CD8-positive, alpha-beta memory T cell (primary cell): ENCODE data around the gene WDR45. TPM values are rescaled to one million over a fixed set of nuclear protein-coding genes. Genes with fewer than 3 reads are reported as not detected.
A peak's percentile ranks its signal among the peaks of the same experiment; 100 is the strongest.

Experiments used
- CTCF ChIA-PET: fragments of 350-600 bp; sonication (Branson Sonifier 250); formaldehyde crosslinking; loops from one replicate; lab custom pipeline; 2021; ENCODE audit warnings: antibody characterized with exemption; lab: Charles Lee
- POLR2A ChIA-PET: fragments of 350-600 bp; sonication (Branson Sonifier 250); formaldehyde crosslinking; loops from one replicate; lab custom pipeline; 2021; ENCODE audit warnings: antibody characterized with exemption; lab: Charles Lee
- DNase-seq, 5 donors: peaks; one replicate each; pipeline versions ENCODE4 v3.0.0 to v3.0.0-alpha.2; 2020 to 2022; ENCODE audit warnings: mixed read lengths in 1 of 5
- H3K27ac ChIP-seq: one replicate; pipeline ENCODE4 v1.7.0; 2013; ENCODE audit warnings: low read depth, mild to moderate bottlenecking, low read length, moderate library complexity
- H3K27me3 ChIP-seq: 2 replicates; pipeline ENCODE4 v1.7.0; 2013; ENCODE audit warnings: low read length, mild to moderate bottlenecking; ENCODE audit not compliant: insufficient read depth, poor library complexity, severe bottlenecking
- H3K36me3 ChIP-seq: 2 replicates; pipeline ENCODE4 v1.7.0; 2013; ENCODE audit warnings: mild to moderate bottlenecking, low read length, moderate library complexity; ENCODE audit not compliant: insufficient read depth
- H3K4me1 ChIP-seq: 2 replicates; pipeline ENCODE4 v1.7.0; 2013; ENCODE audit warnings: mild to moderate bottlenecking, low read length, moderate library complexity; ENCODE audit not compliant: insufficient read depth
- H3K4me3 ChIP-seq: 2 replicates; pipeline ENCODE4 v1.7.0; 2013; ENCODE audit warnings: mild to moderate bottlenecking, low read length
- H3K9me3 ChIP-seq: 2 replicates; pipeline ENCODE4 v1.7.0; 2013; ENCODE audit warnings: mild to moderate bottlenecking, low read length
- H3K27ac Mint-ChIP-seq, 8 donors: one replicate each; pipeline ENCODE4 v1.8.0; 2020 to 2021; ENCODE audit warnings: mixed read lengths in 8 of 8, mild to moderate bottlenecking in 6 of 8, inconsistent platforms in 3 of 8, moderate library complexity in 3 of 8
- H3K27me3 Mint-ChIP-seq, 2 donors: one replicate each; pipeline ENCODE4 v1.8.0; 2020 to 2021; ENCODE audit warnings: mixed read lengths in 2 of 2, mild to moderate bottlenecking in 1 of 2, moderate library complexity in 1 of 2
- H3K36me3 Mint-ChIP-seq, 3 donors: one replicate each; pipeline ENCODE4 v1.8.0; 2020 to 2021; ENCODE audit warnings: mixed read lengths in 3 of 3, inconsistent platforms in 1 of 3, mild to moderate bottlenecking in 1 of 3
- H3K4me1 Mint-ChIP-seq, 3 donors: one replicate each; pipeline ENCODE4 v1.8.0; 2020 to 2021; ENCODE audit warnings: mixed read lengths in 3 of 3, inconsistent platforms in 1 of 3, mild to moderate bottlenecking in 1 of 3
- H3K4me3 Mint-ChIP-seq, 7 donors: one replicate each; pipeline ENCODE4 v1.8.0; 2020 to 2021; ENCODE audit warnings: mixed read lengths in 7 of 7, mild to moderate bottlenecking in 6 of 7, moderate library complexity in 4 of 7, inconsistent platforms in 2 of 7
- H3K9me3 Mint-ChIP-seq, 5 donors: one replicate each; pipeline ENCODE4 v1.8.0; 2020 to 2022; ENCODE audit warnings: mixed read lengths in 5 of 5, mild to moderate bottlenecking in 3 of 5, moderate library complexity in 2 of 5, inconsistent platforms in 1 of 5
- polyA plus RNA-seq: library from polyadenylated mRNA; unstranded; fragments of 300-500 nt; fragmentation: Illumina TruSeq; gene quantifications from one replicate; pipeline ENCODE4 v1.2.3, GENCODE V29; 2021
- total RNA-seq, 2 experiments: library from RNA; stranded (reverse); gene quantifications; one replicate each; pipeline ENCODE4 v1.2.3, GENCODE V29; 2021

Gene WDR45
- total and polyA plus RNA-seq, 3 experiments from 2014 or later, result 41.4 to 56.9 (median 46.2) TPM

- Histone ChIP-seq H3K36me3 (peaks cover 3% of the 10 kb centered on the region), H3K27me3 (no peaks in the 10 kb centered on the region), H3K27ac (no peak overlapping the region), H3K9me3 (no peaks in the 10 kb centered on the region), H3K4me3 (no peak overlapping the region), H3K4me1 (peaks cover 16% of the 10 kb centered on the region)
- Mint-ChIP-seq H3K27ac (peak overlapping the region in 2 of 8 donors; percentile 11 to 36), H3K27me3 (no peaks in the 10 kb centered on the region), H3K4me1 (peaks cover 20 to 28% (median 21%) of the 10 kb centered on the region in 3 donors), H3K36me3 (peaks cover 1 to 66% (median 5%) of the 10 kb centered on the region in 3 donors), H3K9me3 (no peaks in the 10 kb centered on the region), H3K4me3 (peak overlapping the region in 2 of 7 donors; percentile 42 to 84)
- POLR2A ChIA-PET, result no interaction called here
- no peak for DNase-seq
- CTCF ChIA-PET, result no interaction called here
Measured at GRCh38 chrX:49116076-49116475, 36.4 kb upstream of the WDR45 start.

- H3K4me3 Mint-ChIP-seq, result peak overlapping the region in 1 of 7 donors; percentile 50
- H3K4me1 Mint-ChIP-seq, result peaks cover 5 to 11% (median 9%) of the 10 kb centered on the region in 3 donors
- Histone ChIP-seq H3K4me1 (peaks cover 7% of the 10 kb centered on the region), H3K27me3 (no peaks in the 10 kb centered on the region), H3K9me3 (no peaks in the 10 kb centered on the region), H3K36me3 (peaks cover 3% of the 10 kb centered on the region), H3K4me3 (no peak overlapping the region), H3K27ac (no peak overlapping the region)
- ChIA-PET CTCF (no interaction called here), POLR2A (no interaction called here)
- peaks cover 2 to 59% (median 5%) of the 10 kb centered on the region in 3 donors for H3K36me3 Mint-ChIP-seq
- no peak for DNase-seq
- H3K9me3 Mint-ChIP-seq, result no peaks in the 10 kb centered on the region
- H3K27me3 Mint-ChIP-seq, result no peaks in the 10 kb centered on the region
- H3K27ac Mint-ChIP-seq, result no peak overlapping the region
Measured at GRCh38 chrX:49111791-49112190, 32.1 kb upstream of the WDR45 start.

- ChIA-PET CTCF (interaction anchor here (1.4 kb wide), 1 partner anchor 10 kb away, joined by 4 read pairs; no protein-coding TSS in a partner anchor), POLR2A (no interaction called here)
- Mint-ChIP-seq H3K4me1 (no peaks in the 10 kb centered on the region), H3K36me3 (peaks cover 2 to 51% (median 5%) of the 10 kb centered on the region in 3 donors), H3K27ac (no peak overlapping the region), H3K9me3 (no peaks in the 10 kb centered on the region), H3K27me3 (peaks cover 0 to 2% of the 10 kb centered on the region in 2 donors), H3K4me3 (no peak overlapping the region)
- no peak overlapping the region for H3K4me3 ChIP-seq
- no peaks in the 10 kb centered on the region for H3K9me3 ChIP-seq
- H3K4me1 ChIP-seq, result no peaks in the 10 kb centered on the region
- H3K27me3 ChIP-seq, result no peaks in the 10 kb centered on the region
- H3K36me3 ChIP-seq, result peaks cover 3% of the 10 kb centered on the region
- no peak overlapping the region for H3K27ac ChIP-seq
- no peak for DNase-seq
Measured at GRCh38 chrX:49110417-49110816, 30.7 kb upstream of the WDR45 start.

- H3K9me3 Mint-ChIP-seq, result no peaks in the 10 kb centered on the region
- POLR2A ChIA-PET, result interaction anchor here (0.6 kb wide), 1 partner anchor 28 kb away, joined by 3 read pairs; no protein-coding TSS in a partner anchor
- H3K27me3 ChIP-seq, result no peaks in the 10 kb centered on the region
- H3K4me1 Mint-ChIP-seq, result no peaks in the 10 kb centered on the region
- peaks cover 3% of the 10 kb centered on the region for H3K36me3 ChIP-seq
- H3K9me3 ChIP-seq, result no peaks in the 10 kb centered on the region
- DNase-seq, result no peak
- H3K4me3 Mint-ChIP-seq, result no peak overlapping the region
- H3K36me3 Mint-ChIP-seq, result peaks cover 2 to 48% (median 5%) of the 10 kb centered on the region in 3 donors
- CTCF ChIA-PET, result no interaction called here
- H3K27me3 Mint-ChIP-seq, result peaks cover 0 to 2% of the 10 kb centered on the region in 2 donors
- no peak overlapping the region for H3K27ac ChIP-seq
- no peak overlapping the region for H3K4me3 ChIP-seq
- H3K27ac Mint-ChIP-seq, result peak overlapping the region in 3 of 8 donors; percentile 35 to 43 (median 39)
- no peaks in the 10 kb centered on the region for H3K4me1 ChIP-seq
Measured at GRCh38 chrX:49108641-49109040, 29.0 kb upstream of the WDR45 start.

- H3K4me1 ChIP-seq, result no peaks in the 10 kb centered on the region
- H3K27me3 ChIP-seq, result no peaks in the 10 kb centered on the region
- no peaks in the 10 kb centered on the region for H3K36me3 ChIP-seq
- H3K36me3 Mint-ChIP-seq, result peaks cover 0 to 31% (median 2%) of the 10 kb centered on the region in 3 donors
- ChIA-PET CTCF (interaction anchor here (0.6 kb wide), 1 partner anchor 564 kb away, joined by 3 read pairs; no protein-coding TSS in a partner anchor), POLR2A (no interaction called here)
- no peaks in the 10 kb centered on the region for H3K9me3 ChIP-seq
- peaks cover 0 to 2% of the 10 kb centered on the region in 2 donors for H3K27me3 Mint-ChIP-seq
- H3K9me3 Mint-ChIP-seq, result no peaks in the 10 kb centered on the region
- H3K4me3 ChIP-seq, result no peak overlapping the region
- H3K27ac Mint-ChIP-seq, result peak overlapping the region in 1 of 8 donors; percentile 42
- no peaks in the 10 kb centered on the region for H3K4me1 Mint-ChIP-seq
- H3K27ac ChIP-seq, result no peak overlapping the region
- no peak overlapping the region for H3K4me3 Mint-ChIP-seq
- no peak for DNase-seq
Measured at GRCh38 chrX:49106930-49107329, 27.2 kb upstream of the WDR45 start.

GRCh38 chrX:49106296-49106695, 26.6 kb upstream of the WDR45 start:
- H3K36me3 ChIP-seq, result no peaks in the 10 kb centered on the region
- peaks cover 0 to 2% of the 10 kb centered on the region in 2 donors for H3K27me3 Mint-ChIP-seq
- no peaks in the 10 kb centered on the region for H3K4me1 ChIP-seq
- CTCF ChIA-PET, result interaction anchor here (0.6 kb wide), 1 partner anchor 564 kb away, joined by 3 read pairs; no protein-coding TSS in a partner anchor
- H3K27ac Mint-ChIP-seq, result peak overlapping the region in 2 of 8 donors; percentile 43 to 50
- no peaks in the 10 kb centered on the region for H3K27me3 ChIP-seq
- no peaks in the 10 kb centered on the region for H3K9me3 Mint-ChIP-seq
- peaks cover 0 to 3% (median 0%) of the 10 kb centered on the region in 3 donors for H3K4me1 Mint-ChIP-seq
- DNase-seq, result no peak
- no peaks in the 10 kb centered on the region for H3K9me3 ChIP-seq
- H3K27ac ChIP-seq, result no peak overlapping the region
- no peak overlapping the region for H3K4me3 ChIP-seq
- peaks cover 0 to 27% (median 2%) of the 10 kb centered on the region in 3 donors for H3K36me3 Mint-ChIP-seq
- POLR2A ChIA-PET, result no interaction called here
- no peak overlapping the region for H3K4me3 Mint-ChIP-seq

- Mint-ChIP-seq H3K27me3 (peaks cover 0 to 2% of the 10 kb centered on the region in 2 donors), H3K36me3 (peaks cover 0 to 16% (median 0%) of the 10 kb centered on the region in 3 donors), H3K27ac (no peak overlapping the region), H3K4me1 (peaks cover 0 to 10% (median 3%) of the 10 kb centered on the region in 3 donors), H3K9me3 (no peaks in the 10 kb centered on the region), H3K4me3 (peak overlapping the region in 1 of 7 donors; percentile 8)
- ChIA-PET POLR2A (no interaction called here), CTCF (no interaction called here)
- H3K9me3 ChIP-seq, result no peaks in the 10 kb centered on the region
- no peaks in the 10 kb centered on the region for H3K36me3 ChIP-seq
- H3K4me1 ChIP-seq, result no peaks in the 10 kb centered on the region
- H3K27ac ChIP-seq, result no peak overlapping the region
- no peak overlapping the region for H3K4me3 ChIP-seq
- H3K27me3 ChIP-seq, result no peaks in the 10 kb centered on the region
- no peak for DNase-seq
Measured at GRCh38 chrX:49103637-49104036, 23.9 kb upstream of the WDR45 start.

- no peak for DNase-seq
- peaks cover 0 to 10% (median 3%) of the 10 kb centered on the region in 3 donors for H3K4me1 Mint-ChIP-seq
- Histone ChIP-seq H3K4me3 (no peak overlapping the region), H3K9me3 (no peaks in the 10 kb centered on the region), H3K36me3 (no peaks in the 10 kb centered on the region), H3K4me1 (no peaks in the 10 kb centered on the region), H3K27ac (no peak overlapping the region), H3K27me3 (no peaks in the 10 kb centered on the region)
- no peaks in the 10 kb centered on the region for H3K9me3 Mint-ChIP-seq
- POLR2A ChIA-PET, result no interaction called here
- CTCF ChIA-PET, result no interaction called here
- peak overlapping the region in 3 of 8 donors; percentile 52 to 95 (median 60) for H3K27ac Mint-ChIP-seq
- H3K27me3 Mint-ChIP-seq, result peaks cover 0 to 2% of the 10 kb centered on the region in 2 donors
- peaks cover 0 to 14% (median 0%) of the 10 kb centered on the region in 3 donors for H3K36me3 Mint-ChIP-seq
- peak overlapping the region in 6 of 7 donors; percentile 50 to 92 (median 78) for H3K4me3 Mint-ChIP-seq
Measured at GRCh38 chrX:49102190-49102589, 22.5 kb upstream of the WDR45 start.
